Ovary (tissue), 3 donors: Measurements from ENCODE around the gene CD209.

Experiments used
- POLR2A ChIP-seq: fragments of 450-650 bp; IDR thresholded peaks from one replicate; pipeline ENCODE4 v1.6.1; 2017; ENCODE audit warnings: antibody characterized with exemption, mild to moderate bottlenecking, moderate library complexity
- TF ChIP-seq, protein P1 (sequence below), 3 donors: fragments of 450-650 bp in 2 of 3; fragments of 200-600 bp in 1 of 3; IDR thresholded peaks; one replicate each; pipeline versions ENCODE4 v1.5.1 to v1.8.0; 2016 to 2022; ENCODE audit warnings: antibody characterized with exemption in 3 of 3, mild to moderate bottlenecking in 1 of 3
- donor health status: DM: no; HTN: no; CAD: no.

- TF ChIP-seq, protein P1, sequence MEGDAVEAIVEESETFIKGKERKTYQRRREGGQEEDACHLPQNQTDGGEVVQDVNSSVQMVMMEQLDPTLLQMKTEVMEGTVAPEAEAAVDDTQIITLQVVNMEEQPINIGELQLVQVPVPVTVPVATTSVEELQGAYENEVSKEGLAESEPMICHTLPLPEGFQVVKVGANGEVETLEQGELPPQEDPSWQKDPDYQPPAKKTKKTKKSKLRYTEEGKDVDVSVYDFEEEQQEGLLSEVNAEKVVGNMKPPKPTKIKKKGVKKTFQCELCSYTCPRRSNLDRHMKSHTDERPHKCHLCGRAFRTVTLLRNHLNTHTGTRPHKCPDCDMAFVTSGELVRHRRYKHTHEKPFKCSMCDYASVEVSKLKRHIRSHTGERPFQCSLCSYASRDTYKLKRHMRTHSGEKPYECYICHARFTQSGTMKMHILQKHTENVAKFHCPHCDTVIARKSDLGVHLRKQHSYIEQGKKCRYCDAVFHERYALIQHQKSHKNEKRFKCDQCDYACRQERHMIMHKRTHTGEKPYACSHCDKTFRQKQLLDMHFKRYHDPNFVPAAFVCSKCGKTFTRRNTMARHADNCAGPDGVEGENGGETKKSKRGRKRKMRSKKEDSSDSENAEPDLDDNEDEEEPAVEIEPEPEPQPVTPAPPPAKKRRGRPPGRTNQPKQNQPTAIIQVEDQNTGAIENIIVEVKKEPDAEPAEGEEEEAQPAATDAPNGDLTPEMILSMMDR (IDR thresholded peaks at IDR 0.05): no peak
- no peak for TF ChIP-seq POLR2A
Measured at GRCh38 chr19:7692417-7693088, 54.8 kb downstream of the CD209 start.
